K562 (cell line): Measurements from ENCODE around the gene SLC25A1. TPM values are rescaled to one million over a fixed set of nuclear protein-coding genes. Genes with fewer than 3 reads are reported as not detected.

ENCODE experiments used
- IFI16 ChIP-seq: fragments of 250-450 bp; sonication (Bioruptor Pico); IDR thresholded peaks from 2 replicates; pipeline ENCODE4 v2.1.2; 2022; ENCODE audit warnings: mild to moderate bottlenecking, inconsistent platforms
- LARP7 ChIP-seq: fragments of 450-650 bp; IDR thresholded peaks from 2 replicates; pipeline ENCODE4 v1.6.1; 2016
- MTA2 ChIP-seq: fragments of 450-650 bp; IDR thresholded peaks from 2 replicates; pipeline ENCODE4 v1.6.1; 2016; ENCODE audit warnings: low read depth
- POLR2AphosphoS2 ChIP-seq: IDR thresholded peaks from 2 replicates; pipeline ENCODE4 v1.6.1; 2012; ENCODE audit warnings: low read length, improper control_type of control experiment
- PURB ChIP-seq: sonication (generic); formaldehyde crosslinking; IDR thresholded peaks from 2 replicates; pipeline ENCODE4 v1.9.0; 2021; ENCODE audit warnings: low read depth, mild to moderate bottlenecking, missing genetic modification reagents
- SAP30 ChIP-seq: fragments of 200-600 bp; sonication (generic); IDR thresholded peaks from 2 replicates; pipeline ENCODE4 v1.6.1; 2012; ENCODE audit warnings: borderline replicate concordance, low read depth, mild to moderate bottlenecking, moderate library complexity, low read length, control low read depth, inconsistent platforms; ENCODE audit not compliant: insufficient read depth, poor library complexity, severe bottlenecking
- ZBTB1 ChIP-seq: sonication (generic); formaldehyde crosslinking; IDR thresholded peaks from 2 replicates; pipeline ENCODE4 v1.8.1; 2023; ENCODE audit warnings: missing genetic modification reagents, low read depth, mild to moderate bottlenecking, borderline replicate concordance
- ZBTB43 ChIP-seq: sonication (generic); formaldehyde crosslinking; IDR thresholded peaks from 2 replicates; pipeline ENCODE4 v1.8.0; 2023; ENCODE audit warnings: mild to moderate bottlenecking, missing genetic modification reagents
- ZFP30 ChIP-seq: fragments of 250-450 bp; sonication (Bioruptor Pico); IDR thresholded peaks from 2 replicates; pipeline ENCODE4 v1.8.0; 2022; ENCODE audit warnings: moderate library complexity, mild to moderate bottlenecking, inconsistent platforms, borderline replicate concordance
- ZNF124 ChIP-seq: sonication (generic); formaldehyde crosslinking; IDR thresholded peaks from 2 replicates; pipeline ENCODE4 v1.8.1; 2022; ENCODE audit warnings: missing genetic modification reagents
- ZNF282 ChIP-seq: sonication (generic); formaldehyde crosslinking; IDR thresholded peaks from 2 replicates; pipeline ENCODE4 v1.8.1; 2023; ENCODE audit warnings: missing genetic modification reagents
- polyA plus RNA-seq, 8 experiments: library from polyadenylated mRNA; depleted of rRNA in 4 of 8; stranded (reverse) in 5 of 8; unstranded in 3 of 8; fragments of >200 nt; fragmentation: Nextera tagmentation in 2 of 8; fragmentation: Illumina TruSeq in 1 of 8; extraction: Ambion mirVana in 2 of 8; extraction: Trizol in 1 of 8; gene quantifications; 2 replicates each; pipeline versions ENCODE4 v1.2.1 to v1.2.3, GENCODE V29; 2011 to 2014; ENCODE audit warnings: inconsistent platforms in 1 of 8, missing spikeins in 1 of 8
- total RNA-seq, 7 experiments: library from RNA; depleted of rRNA in 6 of 7; stranded (reverse); fragments of >200 nt in 6 of 7; fragmentation: Illumina TruSeq in 2 of 7; extraction: Trizol in 2 of 7; gene quantifications; 2 replicates each; pipeline versions ENCODE4 v1.2.1 to v1.2.3, GENCODE V29; 2011 to 2021; ENCODE audit warnings: low replicate concordance in 1 of 7
- TF ChIP-seq, protein P1 (sequence below): sonication (generic); formaldehyde crosslinking; IDR thresholded peaks from 2 replicates; pipeline ENCODE4 v1.8.0; 2022; ENCODE audit warnings: missing genetic modification reagents, mild to moderate bottlenecking, moderate library complexity, borderline replicate concordance
- TF ChIP-seq, protein P2 (sequence below): sonication (generic); formaldehyde crosslinking; IDR thresholded peaks from 2 replicates; pipeline ENCODE4 v1.9.0; 2022; ENCODE audit warnings: mild to moderate bottlenecking, missing genetic modification reagents

SLC25A1 gene
- total and polyA plus RNA-seq, 9 of the 15 experiments (the other 6 are each of a cell fraction or from before 2014, with no cell fraction given) = 11.0 to 408 (median 110) TPM

GRCh38 chr22:19132693-19133400, 45.7 kb downstream of the SLC25A1 start (continued):
- TF ChIP-seq, protein P1, sequence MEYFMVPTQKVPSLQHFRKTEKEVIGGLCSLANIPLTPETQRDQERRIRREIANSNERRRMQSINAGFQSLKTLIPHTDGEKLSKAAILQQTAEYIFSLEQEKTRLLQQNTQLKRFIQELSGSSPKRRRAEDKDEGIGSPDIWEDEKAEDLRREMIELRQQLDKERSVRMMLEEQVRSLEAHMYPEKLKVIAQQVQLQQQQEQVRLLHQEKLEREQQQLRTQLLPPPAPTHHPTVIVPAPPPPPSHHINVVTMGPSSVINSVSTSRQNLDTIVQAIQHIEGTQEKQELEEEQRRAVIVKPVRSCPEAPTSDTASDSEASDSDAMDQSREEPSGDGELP (CRISPR knock-in tag) = peak; percentile 63; the same call in 1 of the 2 replicates
- no peak for TF ChIP-seq SAP30
- TF ChIP-seq ZBTB43 = no peak
- no peak for TF ChIP-seq ZFP30 (CRISPR knock-in tag)
- TF ChIP-seq MTA2 = no peak
- TF ChIP-seq ZBTB1 = no peak
- TF ChIP-seq PURB = no peak
- TF ChIP-seq LARP7 = 0 out of 2 replicates have a peak, but pooled peaks have one; percentile 15
- TF ChIP-seq ZNF282 (CRISPR knock-in tag) = peak; percentile 6; the same call in 1 of the 2 replicates
- TF ChIP-seq POLR2AphosphoS2 = no peak
- TF ChIP-seq, protein P2, sequence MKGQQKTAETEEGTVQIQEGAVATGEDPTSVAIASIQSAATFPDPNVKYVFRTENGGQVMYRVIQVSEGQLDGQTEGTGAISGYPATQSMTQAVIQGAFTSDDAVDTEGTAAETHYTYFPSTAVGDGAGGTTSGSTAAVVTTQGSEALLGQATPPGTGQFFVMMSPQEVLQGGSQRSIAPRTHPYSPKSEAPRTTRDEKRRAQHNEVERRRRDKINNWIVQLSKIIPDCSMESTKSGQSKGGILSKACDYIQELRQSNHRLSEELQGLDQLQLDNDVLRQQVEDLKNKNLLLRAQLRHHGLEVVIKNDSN (CRISPR knock-in tag) = peak; percentile 22; the same call in 1 of the 2 replicates
- TF ChIP-seq ZNF124 (CRISPR knock-in tag) = no peak
- TF ChIP-seq IFI16 (CRISPR knock-in tag) = no peak
